Measurements from ENCODE around the gene STARD10. TPM values are rescaled to one million over a fixed set of nuclear protein-coding genes. Genes with fewer than 3 reads are reported as not detected.

STARD10 gene
- total and polyA plus RNA-seq, 2 donors (not counting 3 experiments of a cell fraction or from before 2014, with no cell fraction given) = 16.1 to 22.5 TPM

DNA sequence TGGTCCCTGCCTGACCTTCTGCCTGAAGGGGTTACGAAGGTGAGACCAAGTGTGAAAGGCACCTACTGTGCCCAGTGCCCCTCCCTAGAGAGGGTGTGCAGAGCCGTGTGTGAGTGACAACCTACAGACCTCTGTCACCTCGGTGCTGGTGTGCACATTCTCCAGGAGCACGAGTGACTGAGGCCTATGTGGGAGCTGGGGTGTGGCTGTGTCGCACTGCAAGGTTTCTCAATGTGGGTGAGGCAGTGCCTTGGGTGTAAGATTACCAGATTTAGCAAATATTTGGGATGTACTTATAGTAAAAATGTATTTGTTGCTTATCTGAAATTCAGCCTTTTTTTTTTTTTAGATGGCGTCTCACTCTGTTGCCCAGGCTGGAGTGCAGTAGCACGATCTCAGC is 5.6 kb downstream of the STARD10 start:
- no peaks in the 10 kb centered on the region for H3K79me2 ChIP-seq (ENCODE audit: control insufficient read depth, insufficient read depth, low read length)
- H3K4me1 ChIP-seq (ENCODE audit: control insufficient read depth, extremely low read depth, insufficient read depth, low read length) = peaks cover 2% of the 10 kb centered on the region
- no TSS peak for BruUV-seq (replicated peaks)
- dilution Hi-C loops (cut with MboI; ENCODE audit: extremely low pct_ligation_motif_present, low sequenced_read_pairs) = no loop called here
- H3K4me3 ChIP-seq (replicated peaks in 1 of 3; ENCODE audit: insufficient read depth in 1 of 3, low read depth in 1 of 3, low read length in 3 of 3) = no peak overlapping the region
- no peak overlapping the region for H2AFZ ChIP-seq (ENCODE audit: low read depth, low read length)
- no peaks in the 10 kb centered on the region for H3K36me3 ChIP-seq (ENCODE audit: control insufficient read depth in 2 of 2, extremely low read depth in 1 of 2, insufficient read depth in 2 of 2, low read length in 2 of 2)
- no peak for TF ChIP-seq POLR2A (IDR thresholded peaks at IDR 0.05; ENCODE audit: low read depth, low read length)
- TF ChIP-seq POLR2AphosphoS5 (IDR thresholded peaks at IDR 0.05; ENCODE audit: insufficient read depth, low read depth, low read length) = no peak
- TF ChIP-seq, protein P1, sequence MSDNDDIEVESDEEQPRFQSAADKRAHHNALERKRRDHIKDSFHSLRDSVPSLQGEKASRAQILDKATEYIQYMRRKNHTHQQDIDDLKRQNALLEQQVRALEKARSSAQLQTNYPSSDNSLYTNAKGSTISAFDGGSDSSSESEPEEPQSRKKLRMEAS (IDR thresholded peaks at IDR 0.05; ENCODE audit: insufficient read depth, insufficient read length) = no peak
- no peak for TF ChIP-seq JUN (IDR thresholded peaks at IDR 0.05; ENCODE audit: borderline replicate concordance, insufficient read depth, insufficient read length, low read depth)
- TF ChIP-seq, protein P2, sequence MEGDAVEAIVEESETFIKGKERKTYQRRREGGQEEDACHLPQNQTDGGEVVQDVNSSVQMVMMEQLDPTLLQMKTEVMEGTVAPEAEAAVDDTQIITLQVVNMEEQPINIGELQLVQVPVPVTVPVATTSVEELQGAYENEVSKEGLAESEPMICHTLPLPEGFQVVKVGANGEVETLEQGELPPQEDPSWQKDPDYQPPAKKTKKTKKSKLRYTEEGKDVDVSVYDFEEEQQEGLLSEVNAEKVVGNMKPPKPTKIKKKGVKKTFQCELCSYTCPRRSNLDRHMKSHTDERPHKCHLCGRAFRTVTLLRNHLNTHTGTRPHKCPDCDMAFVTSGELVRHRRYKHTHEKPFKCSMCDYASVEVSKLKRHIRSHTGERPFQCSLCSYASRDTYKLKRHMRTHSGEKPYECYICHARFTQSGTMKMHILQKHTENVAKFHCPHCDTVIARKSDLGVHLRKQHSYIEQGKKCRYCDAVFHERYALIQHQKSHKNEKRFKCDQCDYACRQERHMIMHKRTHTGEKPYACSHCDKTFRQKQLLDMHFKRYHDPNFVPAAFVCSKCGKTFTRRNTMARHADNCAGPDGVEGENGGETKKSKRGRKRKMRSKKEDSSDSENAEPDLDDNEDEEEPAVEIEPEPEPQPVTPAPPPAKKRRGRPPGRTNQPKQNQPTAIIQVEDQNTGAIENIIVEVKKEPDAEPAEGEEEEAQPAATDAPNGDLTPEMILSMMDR (IDR thresholded peaks at IDR 0.05; ENCODE audit: extremely low read depth in 1 of 2, insufficient read depth in 1 of 2, low read depth in 1 of 2, low read length in 2 of 2) = no peak
- TF ChIP-seq MYC (IDR thresholded peaks at IDR 0.05; ENCODE audit: low read depth, low read length) = no peak
- TF ChIP-seq GATA2 (IDR thresholded peaks at IDR 0.05; ENCODE audit: insufficient read depth, insufficient read length, low read depth, low read length) = no peak
- H3K9ac ChIP-seq (replicated peaks; ENCODE audit: extremely low read depth, insufficient read depth, low read length) = no peak overlapping the region
- no peaks in the 10 kb centered on the region for H3K27me3 ChIP-seq (ENCODE audit: control insufficient read depth in 2 of 2, insufficient read depth in 2 of 2, low read length in 2 of 2)
- FAIRE-seq = no peak
- intact Hi-C loops (cut with micrococcal nuclease) = no loop called here
- no peak overlapping the region for H3K4me2 ChIP-seq (ENCODE audit: insufficient read depth, low read length)
- no peaks in the 10 kb centered on the region for H3K9me1 ChIP-seq (replicated peaks; ENCODE audit: control insufficient read depth, extremely low read depth, insufficient read depth, low read length)
- no peaks in the 10 kb centered on the region for H4K20me1 ChIP-seq (replicated peaks; ENCODE audit: control insufficient read depth, extremely low read depth, insufficient read depth, low read length)
- CTCF ChIA-PET = interaction anchor here (0.8 to 3.2 kb wide), 2 partner anchors 57 to 63 kb away, joined by 4 to 20 read pairs; no protein-coding TSS in a partner anchor
- POLR2A ChIA-PET = no interaction called here
- DNase-seq (ENCODE audit: low read depth, low spot score) = no peak
- H3K9me3 ChIP-seq (replicated peaks; ENCODE audit: control insufficient read depth, insufficient read depth, low read length) = no peaks in the 10 kb centered on the region
- no peak overlapping the region for H3K27ac ChIP-seq (ENCODE audit: insufficient read depth, low read depth, low read length)
